Astrocyte (in vitro differentiated cells and primary cell): ENCODE results near the gene IGF1R. TPM values are rescaled to one million over a fixed set of nuclear protein-coding genes. Genes with fewer than 3 reads are reported as not detected.

ENCODE experiments used
- DNase-seq: peaks from one replicate; pipeline ENCODE4 v3.0.0-alpha.2; 2010; ENCODE audit warnings: low read depth
- FAIRE-seq: peaks from 2 replicates; lab custom pipeline; 2011; peaks lifted over from hg19 to GRCh38; lab: Jason Lieb, UNC
- H2AFZ ChIP-seq: 2 replicates; pipeline ENCODE4 v1.6.0; 2012; ENCODE audit warnings: low read depth, low read length, inconsistent platforms
- H3K27ac ChIP-seq: 2 replicates; pipeline ENCODE4 v1.5.1; 2011; ENCODE audit warnings: low read depth, low read length, inconsistent platforms
- H3K27me3 ChIP-seq: 2 replicates; pipeline ENCODE4 v1.6.0; 2011; ENCODE audit warnings: low read length, inconsistent platforms; ENCODE audit not compliant: insufficient read depth
- H3K36me3 ChIP-seq: 2 replicates; pipeline ENCODE4 v1.5.1; 2011; ENCODE audit warnings: low read length, inconsistent platforms; ENCODE audit not compliant: insufficient read depth
- H3K4me1 ChIP-seq: 2 replicates; pipeline ENCODE4 v1.5.1; 2011; ENCODE audit warnings: low read length, inconsistent platforms; ENCODE audit not compliant: insufficient read depth
- H3K4me2 ChIP-seq: 2 replicates; pipeline ENCODE4 v1.6.0; 2012; ENCODE audit warnings: low read length, inconsistent platforms
- H3K4me3 ChIP-seq: 2 replicates; pipeline ENCODE4 v1.5.1; 2011; ENCODE audit warnings: low read depth, mild to moderate bottlenecking, low read length, inconsistent platforms; ENCODE audit not compliant: insufficient read depth
- H3K79me2 ChIP-seq: 2 replicates; pipeline ENCODE4 v1.6.0; 2012; ENCODE audit warnings: mild to moderate bottlenecking, low read length, inconsistent platforms; ENCODE audit not compliant: insufficient read depth
- H3K9ac ChIP-seq: 2 replicates; pipeline ENCODE4 v1.6.0; 2012; ENCODE audit warnings: mild to moderate bottlenecking, low read length, inconsistent platforms
- H3K9me3 ChIP-seq: 2 replicates; pipeline ENCODE4 v1.5.1; 2012; ENCODE audit warnings: low read depth, mild to moderate bottlenecking, low read length, inconsistent platforms; ENCODE audit not compliant: insufficient read depth
- H4K20me1 ChIP-seq: 2 replicates; pipeline ENCODE4 v1.6.0; 2012; ENCODE audit warnings: low read length, inconsistent platforms; ENCODE audit not compliant: insufficient read depth
- H3K27ac Mint-ChIP-seq: one replicate; pipeline ENCODE4 v1.8.0; 2021; ENCODE audit warnings: mild to moderate bottlenecking, mixed read lengths; ENCODE audit not compliant: unreplicated experiment
- H3K27me3 Mint-ChIP-seq: one replicate; pipeline ENCODE4 v1.8.0; 2021; ENCODE audit warnings: low read depth, mixed read lengths; ENCODE audit not compliant: unreplicated experiment
- H3K36me3 Mint-ChIP-seq: one replicate; pipeline ENCODE4 v1.8.0; 2021; ENCODE audit warnings: low read depth, mixed read lengths; ENCODE audit not compliant: unreplicated experiment
- H3K4me1 Mint-ChIP-seq: one replicate; pipeline ENCODE4 v1.8.0; 2021; ENCODE audit warnings: low read depth, mixed read lengths; ENCODE audit not compliant: unreplicated experiment
- H3K4me3 Mint-ChIP-seq: one replicate; pipeline ENCODE4 v1.8.0; 2021; ENCODE audit warnings: mild to moderate bottlenecking, moderate library complexity, mixed read lengths; ENCODE audit not compliant: unreplicated experiment
- H3K9me3 Mint-ChIP-seq: one replicate; pipeline ENCODE4 v1.8.0; 2021; ENCODE audit warnings: mild to moderate bottlenecking, mixed read lengths; ENCODE audit not compliant: unreplicated experiment
- CTCF ChIP-seq: IDR thresholded peaks from 2 replicates; pipeline ENCODE4 v1.5.1; 2011; ENCODE audit warnings: low read depth, mild to moderate bottlenecking, inconsistent platforms, low read length, moderate library complexity; ENCODE audit not compliant: insufficient read depth
- EZH2 ChIP-seq: IDR thresholded peaks from 2 replicates; pipeline ENCODE4 v1.6.1; 2012; ENCODE audit warnings: mild to moderate bottlenecking, low read length, inconsistent platforms; ENCODE audit not compliant: insufficient read depth
- total RNA-seq: library from RNA; stranded (reverse); gene quantifications from 2 replicates; pipeline ENCODE4 v1.2.1, GENCODE V29; 2021

Gene IGF1R
- total RNA-seq, 1 donor from 2014 or later, result 270 TPM

GRCh38 chr15:98745650-98746374 is 97.5 kb downstream of the IGF1R start:
- H3K4me3 Mint-ChIP-seq, result no peak overlapping the region
- no peak overlapping the region for H3K4me3 ChIP-seq
- no peaks in the 10 kb centered on the region for H3K27me3 ChIP-seq
- peaks cover 62% of the 10 kb centered on the region for H3K4me1 Mint-ChIP-seq
- no peak for FAIRE-seq
- TF ChIP-seq EZH2 (no peak), CTCF (no peak)
- H3K4me1 ChIP-seq, result peaks cover 9% of the 10 kb centered on the region
- no peaks in the 10 kb centered on the region for H3K9me3 ChIP-seq
- H3K79me2 ChIP-seq, result peaks cover 100% of the 10 kb centered on the region
- no peaks in the 10 kb centered on the region for H3K27me3 Mint-ChIP-seq
- no peaks in the 10 kb centered on the region for H3K36me3 Mint-ChIP-seq
- H3K4me2 ChIP-seq, result peak overlapping the region; percentile 34
- H3K9me3 Mint-ChIP-seq, result no peaks in the 10 kb centered on the region
- DNase-seq, result peak; percentile 70
- H3K27ac ChIP-seq, result no peak overlapping the region
- no peak overlapping the region for H2AFZ ChIP-seq
- H3K9ac ChIP-seq, result no peak overlapping the region
- no peaks in the 10 kb centered on the region for H3K36me3 ChIP-seq
- peak overlapping the region; percentile 67 for H3K27ac Mint-ChIP-seq
- peaks cover 97% of the 10 kb centered on the region for H4K20me1 ChIP-seq

DNA sequence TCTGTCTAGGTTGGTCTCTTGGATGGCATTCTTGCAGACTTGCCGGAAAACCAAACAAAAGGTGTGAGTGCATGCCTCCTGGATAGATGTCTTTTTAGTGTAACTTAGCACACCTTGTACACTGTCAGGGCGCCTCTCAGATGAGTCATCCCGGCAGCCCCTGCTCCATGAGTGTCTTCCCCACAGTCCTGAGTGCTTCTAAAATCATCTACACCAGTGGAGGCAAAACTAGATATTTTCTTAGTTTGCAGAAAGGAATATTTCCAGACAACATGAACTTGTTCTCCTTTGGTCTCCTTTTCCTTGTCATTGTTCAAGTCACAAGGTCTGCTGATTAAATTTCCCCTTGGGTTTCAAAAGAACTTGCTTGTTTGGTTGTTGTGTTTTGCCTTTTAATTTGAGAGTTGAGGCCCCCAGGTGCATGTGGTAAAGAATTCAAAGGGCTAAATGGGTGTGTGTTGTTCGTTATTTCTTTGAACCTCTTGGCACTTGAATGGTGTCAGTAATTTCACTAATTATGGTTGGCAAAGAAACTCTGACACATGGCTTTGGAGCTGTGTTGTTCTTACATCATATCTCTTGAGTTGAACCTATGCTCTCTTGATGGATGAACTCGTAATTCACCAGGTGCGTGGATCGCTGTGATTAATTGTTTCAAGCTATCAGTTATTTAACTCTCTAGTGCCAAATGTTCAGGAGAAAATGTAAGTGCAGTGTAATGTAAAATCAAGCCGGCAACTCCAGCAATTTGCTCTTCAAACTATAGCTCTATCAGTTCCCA is 98.2 kb downstream of the IGF1R start:
- H3K4me3 Mint-ChIP-seq, result no peak overlapping the region
- Histone ChIP-seq H3K79me2 (peaks cover 100% of the 10 kb centered on the region), H3K9ac (no peak overlapping the region), H3K9me3 (no peaks in the 10 kb centered on the region), H2AFZ (no peak overlapping the region), H3K27me3 (no peaks in the 10 kb centered on the region), H3K4me1 (peaks cover 9% of the 10 kb centered on the region), H3K4me2 (peak overlapping the region; percentile 34), H3K27ac (no peak overlapping the region), H3K4me3 (no peak overlapping the region), H3K36me3 (no peaks in the 10 kb centered on the region), H4K20me1 (peaks cover 98% of the 10 kb centered on the region)
- H3K36me3 Mint-ChIP-seq, result no peaks in the 10 kb centered on the region
- H3K27ac Mint-ChIP-seq, result peak overlapping the region; percentile 59
- no peaks in the 10 kb centered on the region for H3K9me3 Mint-ChIP-seq
- peaks cover 58% of the 10 kb centered on the region for H3K4me1 Mint-ChIP-seq
- TF ChIP-seq CTCF (no peak), EZH2 (no peak)
- no peaks in the 10 kb centered on the region for H3K27me3 Mint-ChIP-seq
- no peak for FAIRE-seq
- DNase-seq, result no peak

DNA sequence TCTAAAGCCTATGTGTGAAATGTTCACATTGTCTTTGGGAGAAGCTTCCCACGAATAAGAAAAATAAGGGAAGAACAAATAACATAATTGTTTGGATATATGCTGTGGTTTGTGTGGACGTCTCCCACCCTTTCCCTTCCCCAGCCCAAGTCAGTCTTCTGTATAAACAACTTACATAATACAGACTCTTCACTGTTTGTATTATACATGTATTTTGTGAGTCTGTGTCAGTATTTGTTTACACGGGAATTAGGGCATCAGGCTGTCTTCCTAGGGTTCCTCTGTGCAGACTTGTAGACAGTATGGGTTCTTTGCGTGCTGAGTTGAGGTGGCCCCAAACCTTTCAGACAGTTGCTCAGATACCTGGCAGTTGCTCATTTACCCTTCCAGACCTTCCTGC is 103.4 kb downstream of the IGF1R start:
- DNase-seq, result no peak
- peaks cover 41% of the 10 kb centered on the region for H3K4me1 Mint-ChIP-seq

More for the DNA sequence above, 103.4 kb downstream of the IGF1R start:
- Histone ChIP-seq H3K9me3 (no peaks in the 10 kb centered on the region), H3K27ac (no peak overlapping the region), H4K20me1 (peaks cover 74% of the 10 kb centered on the region), H2AFZ (no peak overlapping the region), H3K4me1 (peaks cover 9% of the 10 kb centered on the region), H3K9ac (no peak overlapping the region), H3K36me3 (no peaks in the 10 kb centered on the region), H3K4me2 (no peak overlapping the region), H3K4me3 (no peak overlapping the region), H3K79me2 (peaks cover 99% of the 10 kb centered on the region), H3K27me3 (no peaks in the 10 kb centered on the region)
- TF ChIP-seq CTCF, result no peak
- TF ChIP-seq EZH2, result no peak
- no peak for FAIRE-seq
- Mint-ChIP-seq H3K4me3 (no peak overlapping the region), H3K36me3 (no peaks in the 10 kb centered on the region), H3K9me3 (no peaks in the 10 kb centered on the region), H3K27me3 (no peaks in the 10 kb centered on the region), H3K27ac (no peak overlapping the region)
